Measurements from ENCODE around the gene MLN. TPM values are rescaled to one million over a fixed set of nuclear protein-coding genes. Genes with fewer than 3 reads are reported as not detected.

Gene MLN, protein sequence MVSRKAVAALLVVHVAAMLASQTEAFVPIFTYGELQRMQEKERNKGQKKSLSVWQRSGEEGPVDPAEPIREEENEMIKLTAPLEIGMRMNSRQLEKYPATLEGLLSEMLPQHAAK
- total RNA-seq (ENCODE audit: unreplicated experiment): not detected
- long read RNA-seq: 0 reads

DNA sequence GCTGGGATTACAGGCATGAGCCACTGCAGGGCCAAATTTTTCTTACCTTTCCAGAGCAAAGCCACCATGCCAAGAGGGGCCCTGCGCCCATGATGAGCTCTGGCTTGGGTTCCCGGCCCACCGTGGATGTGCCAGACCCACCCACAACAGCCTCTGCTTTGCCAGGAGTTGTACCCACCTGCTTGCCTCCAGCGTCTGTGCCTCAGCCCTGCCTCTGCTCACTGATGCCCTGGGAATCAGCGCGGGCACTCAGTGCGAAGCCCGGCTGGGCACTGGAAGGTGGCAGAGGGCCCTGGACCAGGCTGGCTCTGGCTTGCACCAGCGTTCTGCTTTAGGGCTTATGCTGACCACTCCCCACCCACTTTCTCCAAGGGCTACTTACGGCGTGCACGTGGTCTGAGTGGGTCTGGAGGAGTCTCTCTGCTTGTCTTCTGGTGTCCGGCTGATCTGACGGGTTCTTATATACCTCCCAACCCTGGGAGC lies at the start of gene MLN:
Gene MLN, minus strand, starts transcription at position 433 of the 483 bp plus-strand sequence. CDS start 2,840 bp downstream, outside the sequence.
- H3K4me3 Mint-ChIP-seq (ENCODE audit: unreplicated experiment): no peak within 1 kb of the TSS
- TF ChIP-seq, protein P1, sequence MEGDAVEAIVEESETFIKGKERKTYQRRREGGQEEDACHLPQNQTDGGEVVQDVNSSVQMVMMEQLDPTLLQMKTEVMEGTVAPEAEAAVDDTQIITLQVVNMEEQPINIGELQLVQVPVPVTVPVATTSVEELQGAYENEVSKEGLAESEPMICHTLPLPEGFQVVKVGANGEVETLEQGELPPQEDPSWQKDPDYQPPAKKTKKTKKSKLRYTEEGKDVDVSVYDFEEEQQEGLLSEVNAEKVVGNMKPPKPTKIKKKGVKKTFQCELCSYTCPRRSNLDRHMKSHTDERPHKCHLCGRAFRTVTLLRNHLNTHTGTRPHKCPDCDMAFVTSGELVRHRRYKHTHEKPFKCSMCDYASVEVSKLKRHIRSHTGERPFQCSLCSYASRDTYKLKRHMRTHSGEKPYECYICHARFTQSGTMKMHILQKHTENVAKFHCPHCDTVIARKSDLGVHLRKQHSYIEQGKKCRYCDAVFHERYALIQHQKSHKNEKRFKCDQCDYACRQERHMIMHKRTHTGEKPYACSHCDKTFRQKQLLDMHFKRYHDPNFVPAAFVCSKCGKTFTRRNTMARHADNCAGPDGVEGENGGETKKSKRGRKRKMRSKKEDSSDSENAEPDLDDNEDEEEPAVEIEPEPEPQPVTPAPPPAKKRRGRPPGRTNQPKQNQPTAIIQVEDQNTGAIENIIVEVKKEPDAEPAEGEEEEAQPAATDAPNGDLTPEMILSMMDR (IDR thresholded peaks at IDR 0.05; ENCODE audit: unreplicated experiment): no peak
- H3K9me3 Mint-ChIP-seq (ENCODE audit: unreplicated experiment): no peaks in the 10 kb centered on the region
- H3K27me3 Mint-ChIP-seq (ENCODE audit: unreplicated experiment): peaks cover 4% of the 10 kb centered on the region
- H3K27ac Mint-ChIP-seq (ENCODE audit: unreplicated experiment): no peak within 1 kb of the TSS
- DNase-seq (ENCODE audit: low spot score): no peak
- H3K4me1 Mint-ChIP-seq (ENCODE audit: unreplicated experiment): peaks cover 27% of the 10 kb centered on the region
- H3K36me3 Mint-ChIP-seq (ENCODE audit: low read depth, unreplicated experiment): no peaks in the 10 kb centered on the region

- H3K4me1 Mint-ChIP-seq (ENCODE audit: unreplicated experiment): peaks cover 24% of the 10 kb centered on the region
- H3K9me3 Mint-ChIP-seq (ENCODE audit: unreplicated experiment): no peaks in the 10 kb centered on the region
- no peak for DNase-seq (ENCODE audit: low spot score)
- TF ChIP-seq, protein P1 (IDR thresholded peaks at IDR 0.05; ENCODE audit: unreplicated experiment): no peak
- H3K27ac Mint-ChIP-seq (ENCODE audit: unreplicated experiment): no peak overlapping the region
- H3K36me3 Mint-ChIP-seq (ENCODE audit: low read depth, unreplicated experiment): no peaks in the 10 kb centered on the region
- no peaks in the 10 kb centered on the region for H3K27me3 Mint-ChIP-seq (ENCODE audit: unreplicated experiment)
- H3K4me3 Mint-ChIP-seq (ENCODE audit: unreplicated experiment): no peak overlapping the region
Observed at GRCh38 chr6:33853026-33853425, 49.2 kb upstream of the MLN start.

GRCh38 chr6:33851959-33852358 lies 48.2 kb upstream of the MLN start:
- DNase-seq (ENCODE audit: low spot score): peak; percentile 55
- TF ChIP-seq, protein P1 (IDR thresholded peaks at IDR 0.05; ENCODE audit: unreplicated experiment): no peak
- no peaks in the 10 kb centered on the region for H3K36me3 Mint-ChIP-seq (ENCODE audit: low read depth, unreplicated experiment)
- H3K27ac Mint-ChIP-seq (ENCODE audit: unreplicated experiment): no peak overlapping the region
- H3K4me1 Mint-ChIP-seq (ENCODE audit: unreplicated experiment): peaks cover 19% of the 10 kb centered on the region
- H3K27me3 Mint-ChIP-seq (ENCODE audit: unreplicated experiment): no peaks in the 10 kb centered on the region
- no peak overlapping the region for H3K4me3 Mint-ChIP-seq (ENCODE audit: unreplicated experiment)
- no peaks in the 10 kb centered on the region for H3K9me3 Mint-ChIP-seq (ENCODE audit: unreplicated experiment)

DNA sequence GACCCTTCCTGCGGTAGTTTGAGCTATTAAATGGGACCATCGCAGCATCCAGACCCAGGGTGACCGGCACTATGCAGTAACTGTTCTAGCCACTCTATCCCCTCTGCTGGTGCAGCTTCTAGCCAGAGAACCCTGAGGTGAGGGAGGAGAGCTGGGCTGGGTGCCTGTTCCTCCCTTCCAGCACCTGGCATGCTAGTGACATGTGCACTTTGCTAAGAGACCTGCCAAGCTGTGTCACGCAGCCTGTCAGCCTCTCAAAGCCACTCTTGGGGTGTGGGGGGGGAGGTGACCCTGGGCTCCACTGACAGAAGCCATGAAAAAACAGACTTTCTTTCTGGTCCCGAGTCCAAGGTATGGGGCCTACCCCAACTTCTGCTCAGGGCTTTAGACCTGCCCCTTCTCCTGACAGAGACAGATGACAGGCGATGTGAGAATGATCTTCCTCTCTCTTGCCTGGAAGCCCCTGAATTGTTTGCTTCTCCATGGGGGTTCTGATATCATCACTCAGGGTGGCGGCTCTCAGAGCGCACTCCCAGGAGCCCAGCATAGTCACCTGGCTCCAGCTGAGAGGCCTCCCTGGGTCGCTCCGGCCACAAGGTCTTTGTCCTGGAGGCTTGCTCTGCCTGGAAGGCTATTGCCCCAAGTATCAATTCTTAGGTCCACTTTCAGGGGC lies 47.2 kb upstream of the MLN start:
- Mint-ChIP-seq H3K4me3 (ENCODE audit: unreplicated experiment) (no peak overlapping the region), H3K36me3 (ENCODE audit: low read depth, unreplicated experiment) (no peaks in the 10 kb centered on the region), H3K27me3 (ENCODE audit: unreplicated experiment) (no peaks in the 10 kb centered on the region), H3K27ac (ENCODE audit: unreplicated experiment) (no peak overlapping the region), H3K9me3 (ENCODE audit: unreplicated experiment) (no peaks in the 10 kb centered on the region), H3K4me1 (ENCODE audit: unreplicated experiment) (peaks cover 17% of the 10 kb centered on the region)
- TF ChIP-seq, protein P1 (IDR thresholded peaks at IDR 0.05; ENCODE audit: unreplicated experiment): no peak
- DNase-seq (ENCODE audit: low spot score): no peak

DNA sequence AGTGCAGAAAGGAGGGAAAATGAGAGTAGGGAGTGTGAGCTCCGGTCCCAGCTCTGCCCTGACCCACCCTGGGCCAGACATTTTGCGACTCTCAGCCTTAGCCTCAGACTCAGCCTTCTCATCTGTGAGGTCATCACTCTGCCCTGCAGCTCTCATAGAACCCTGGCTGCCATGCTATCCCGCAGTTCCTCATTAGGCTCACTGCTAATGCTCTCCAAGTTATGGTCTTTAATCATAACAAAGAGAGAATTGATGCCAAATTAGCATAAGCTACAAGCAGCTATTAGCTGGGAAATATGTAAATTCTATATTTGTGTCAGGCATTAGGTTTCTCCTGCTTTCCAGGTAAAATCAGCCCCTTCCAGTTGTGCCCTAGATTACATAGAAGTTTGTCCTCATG lies 46.5 kb upstream of the MLN start:
- Mint-ChIP-seq H3K36me3 (ENCODE audit: low read depth, unreplicated experiment) (no peaks in the 10 kb centered on the region), H3K4me3 (ENCODE audit: unreplicated experiment) (no peak overlapping the region), H3K9me3 (ENCODE audit: unreplicated experiment) (no peaks in the 10 kb centered on the region), H3K27me3 (ENCODE audit: unreplicated experiment) (no peaks in the 10 kb centered on the region), H3K4me1 (ENCODE audit: unreplicated experiment) (peaks cover 13% of the 10 kb centered on the region), H3K27ac (ENCODE audit: unreplicated experiment) (no peak overlapping the region)
- DNase-seq (ENCODE audit: low spot score): no peak
- TF ChIP-seq, protein P1 (IDR thresholded peaks at IDR 0.05; ENCODE audit: unreplicated experiment): no peak

All from endothelial cell (in vitro differentiated cells).